Kidney epithelial cell (primary cell): ENCODE measurements around the gene LELP1. TPM values are rescaled to one million over a fixed set of nuclear protein-coding genes. Genes with fewer than 3 reads are reported as not detected.
"Not testable (repeated sequence)": the region's sequence is repeated elsewhere in the genome, so short reads cannot be mapped to it uniquely, and the experiment has no call there.

ENCODE experiments used
- DNase-seq: peaks from one replicate; pipeline ENCODE4 v3.0.0-alpha.2; 2010; ENCODE audit warnings: low read depth
- H3K27me3 ChIP-seq: 2 replicates; pipeline ENCODE4 v1.6.0; 2011; ENCODE audit warnings: low read length; ENCODE audit not compliant: control insufficient read depth, insufficient read depth
- H3K36me3 ChIP-seq: 2 replicates; pipeline ENCODE4 v1.5.1; 2011; ENCODE audit warnings: low read length; ENCODE audit not compliant: control insufficient read depth, insufficient read depth
- H3K4me3 ChIP-seq: 2 replicates; pipeline ENCODE4 v1.5.1; 2011; ENCODE audit warnings: low read depth, mild to moderate bottlenecking, control low read depth, low read length
- total RNA-seq: library from RNA; depleted of rRNA; stranded (reverse); fragments of >200 nt; gene quantifications from 2 replicates; pipeline ENCODE4 v1.2.3, GENCODE V29; 2015
- TF ChIP-seq, protein P1 (sequence below): IDR thresholded peaks from 2 replicates; pipeline ENCODE4 v1.5.1; 2011; ENCODE audit warnings: mild to moderate bottlenecking, moderate library complexity, low read length, control low read depth, inconsistent platforms; ENCODE audit not compliant: insufficient read depth, poor library complexity, severe bottlenecking

The LELP1 gene
- not detected in 2 replicates for total RNA-seq

DNA sequence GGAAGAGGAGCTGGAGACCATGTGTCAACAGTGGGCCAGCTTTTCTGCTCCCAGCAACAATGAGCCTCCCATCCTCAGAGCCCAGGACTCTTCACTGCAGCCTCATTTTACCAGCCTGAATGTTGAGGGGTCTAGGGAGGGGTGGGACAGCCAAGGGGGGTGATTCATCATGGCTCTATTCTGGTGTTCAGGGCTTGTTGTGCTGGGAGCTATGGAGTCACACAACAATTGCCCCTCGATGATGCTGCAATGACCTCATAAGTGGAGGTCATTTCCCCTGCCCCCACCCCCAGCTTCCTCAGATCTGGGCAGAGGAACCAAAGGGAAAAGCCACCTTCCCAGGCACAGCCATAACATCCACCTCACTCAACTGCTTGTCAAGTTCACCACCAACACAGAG lies at the start of gene LELP1:
Gene LELP1 (plus strand): TSS at position 301 of the 400 bp plus-strand sequence. CDS start 1,278 bp downstream, outside the sequence.
- no peaks in the 10 kb centered on the region for H3K36me3 ChIP-seq
- no peaks in the 10 kb centered on the region for H3K27me3 ChIP-seq
- DNase-seq: no peak
- TF ChIP-seq, protein P1, sequence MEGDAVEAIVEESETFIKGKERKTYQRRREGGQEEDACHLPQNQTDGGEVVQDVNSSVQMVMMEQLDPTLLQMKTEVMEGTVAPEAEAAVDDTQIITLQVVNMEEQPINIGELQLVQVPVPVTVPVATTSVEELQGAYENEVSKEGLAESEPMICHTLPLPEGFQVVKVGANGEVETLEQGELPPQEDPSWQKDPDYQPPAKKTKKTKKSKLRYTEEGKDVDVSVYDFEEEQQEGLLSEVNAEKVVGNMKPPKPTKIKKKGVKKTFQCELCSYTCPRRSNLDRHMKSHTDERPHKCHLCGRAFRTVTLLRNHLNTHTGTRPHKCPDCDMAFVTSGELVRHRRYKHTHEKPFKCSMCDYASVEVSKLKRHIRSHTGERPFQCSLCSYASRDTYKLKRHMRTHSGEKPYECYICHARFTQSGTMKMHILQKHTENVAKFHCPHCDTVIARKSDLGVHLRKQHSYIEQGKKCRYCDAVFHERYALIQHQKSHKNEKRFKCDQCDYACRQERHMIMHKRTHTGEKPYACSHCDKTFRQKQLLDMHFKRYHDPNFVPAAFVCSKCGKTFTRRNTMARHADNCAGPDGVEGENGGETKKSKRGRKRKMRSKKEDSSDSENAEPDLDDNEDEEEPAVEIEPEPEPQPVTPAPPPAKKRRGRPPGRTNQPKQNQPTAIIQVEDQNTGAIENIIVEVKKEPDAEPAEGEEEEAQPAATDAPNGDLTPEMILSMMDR: no peak
- H3K4me3 ChIP-seq: no peak within 1 kb of the TSS

DNA sequence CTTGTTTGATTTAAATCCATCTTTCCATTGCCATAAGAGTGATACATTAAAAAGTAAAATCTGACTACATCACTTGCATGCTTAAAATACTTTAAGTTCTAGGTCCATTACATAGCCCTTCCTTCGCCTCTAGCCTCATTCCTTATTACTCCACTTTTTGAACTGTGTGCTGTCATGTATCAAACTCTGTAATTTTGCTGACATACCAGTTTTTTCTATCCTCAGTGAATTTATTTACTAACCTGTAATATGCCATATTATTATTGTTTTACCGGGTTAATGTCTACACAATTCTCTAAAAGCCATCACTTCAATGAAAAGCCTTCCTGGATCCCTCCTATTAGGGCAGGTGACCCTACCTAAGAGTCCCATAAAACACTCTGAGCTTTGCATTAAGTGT lies 47.7 kb upstream of the LELP1 start:
- DNase-seq: no peak
- H3K4me3 ChIP-seq: no peak overlapping the region
- TF ChIP-seq, protein P1: no peak
- no peaks in the 10 kb centered on the region for H3K27me3 ChIP-seq
- H3K36me3 ChIP-seq: no peaks in the 10 kb centered on the region

DNA sequence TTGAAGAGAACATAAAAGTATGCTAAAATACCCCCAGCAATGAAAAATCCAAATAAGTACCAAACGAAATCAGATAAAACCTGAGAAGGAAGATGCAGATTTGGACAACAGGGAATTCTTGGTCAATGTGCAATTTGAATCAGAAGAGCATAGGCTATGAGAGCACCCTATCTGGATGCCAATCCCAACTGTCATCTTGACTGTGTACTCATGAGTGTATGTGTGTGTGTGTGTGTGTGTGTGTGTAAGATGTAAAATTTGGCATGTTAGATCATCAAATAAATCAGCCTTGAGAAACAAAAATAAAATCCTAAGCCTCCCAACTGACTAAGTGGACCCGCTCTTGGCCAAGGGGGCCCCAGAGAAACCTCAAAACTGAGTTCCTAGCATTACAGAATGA lies 34.5 kb upstream of the LELP1 start:
- TF ChIP-seq, protein P1: no peak
- no peak for DNase-seq
- Histone ChIP-seq H3K36me3 (no peaks in the 10 kb centered on the region), H3K27me3 (no peaks in the 10 kb centered on the region), H3K4me3 (no peak overlapping the region)

DNA sequence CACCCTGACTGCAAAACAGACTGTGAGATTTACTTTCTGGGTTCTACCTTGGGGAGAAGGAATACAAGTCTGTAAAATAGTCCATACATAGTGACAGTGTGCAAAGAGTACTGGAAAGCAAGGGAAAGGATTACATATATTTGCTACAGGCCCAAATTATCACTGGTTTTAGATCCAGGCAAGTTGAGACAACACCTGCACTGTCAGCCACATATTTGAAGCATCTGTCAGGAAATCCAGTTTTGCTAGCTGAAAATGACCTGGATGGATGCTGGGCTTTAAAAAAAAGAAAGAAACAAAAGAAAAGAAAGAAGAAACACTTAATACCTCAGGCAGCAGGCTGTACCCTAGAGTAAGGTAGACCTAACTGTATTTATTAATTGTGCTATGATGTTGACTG lies 28.6 kb upstream of the LELP1 start:
- DNase-seq: no peak
- no peak overlapping the region for H3K4me3 ChIP-seq
- TF ChIP-seq, protein P1: no peak
- no peaks in the 10 kb centered on the region for H3K36me3 ChIP-seq
- H3K27me3 ChIP-seq: no peaks in the 10 kb centered on the region

DNA sequence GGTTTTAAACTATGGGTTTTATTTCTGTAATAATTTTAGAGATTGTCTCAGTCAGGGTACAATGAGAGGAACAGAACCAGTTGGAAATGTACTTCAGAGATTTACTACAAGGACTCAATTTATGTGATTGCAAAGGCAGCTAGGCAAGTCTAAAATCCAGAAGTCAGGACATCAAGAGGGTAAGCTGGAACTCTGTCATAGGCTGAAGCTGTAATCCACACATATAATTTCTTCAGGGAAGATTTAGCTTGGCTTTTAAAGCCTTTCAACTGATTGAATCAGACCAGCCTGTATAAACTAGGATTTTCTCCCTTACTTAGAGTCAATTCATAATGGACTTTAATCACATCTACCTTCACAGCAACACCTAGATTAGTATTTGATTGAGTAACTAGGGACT lies 24.3 kb upstream of the LELP1 start:
- DNase-seq: no peak
- Histone ChIP-seq H3K4me3 (no peak overlapping the region), H3K27me3 (no peaks in the 10 kb centered on the region), H3K36me3 (no peaks in the 10 kb centered on the region)
- TF ChIP-seq, protein P1: no peak

DNA sequence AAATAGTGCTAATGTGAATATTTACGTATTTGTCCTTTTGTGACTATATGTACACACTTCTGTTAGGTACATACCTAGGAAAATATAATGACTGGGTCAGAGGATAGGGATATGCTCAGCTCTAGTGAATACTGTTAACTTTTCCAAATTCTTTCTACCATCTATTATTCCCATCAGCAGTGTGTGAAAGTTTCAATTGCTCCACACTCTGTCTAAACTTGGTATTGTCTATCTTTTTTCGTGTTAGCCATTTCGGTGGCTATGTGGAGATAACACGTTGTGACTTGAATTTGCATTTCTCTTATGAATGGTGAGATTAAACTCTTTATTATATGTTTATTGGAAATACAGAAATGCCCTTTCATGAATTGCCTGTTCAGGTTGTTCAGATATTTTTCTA lies 22.7 kb upstream of the LELP1 start:
- no peak for DNase-seq
- Histone ChIP-seq H3K27me3 (no peaks in the 10 kb centered on the region), H3K4me3 (no peak overlapping the region), H3K36me3 (no peaks in the 10 kb centered on the region)
- TF ChIP-seq, protein P1: no peak

DNA sequence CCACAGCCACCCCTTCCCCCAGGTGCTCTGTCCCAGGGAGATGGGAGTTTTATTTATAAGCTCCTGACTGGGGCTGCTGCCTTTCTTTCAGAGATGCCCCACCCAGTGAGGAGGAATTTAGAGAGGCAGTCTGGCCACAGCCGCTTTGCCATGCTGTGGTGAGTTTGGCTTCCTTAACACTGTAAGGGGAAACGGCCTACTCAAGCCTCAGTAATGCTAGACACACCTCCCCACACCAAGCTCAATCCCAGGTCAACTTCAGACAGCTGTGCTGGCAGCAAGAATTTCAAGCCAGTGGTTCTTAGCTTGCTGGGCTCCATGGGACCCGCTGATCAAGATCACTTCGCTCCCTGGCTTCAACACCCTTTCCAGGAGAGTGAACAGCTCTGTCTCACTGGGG lies 14.9 kb upstream of the LELP1 start:
- H3K4me3 ChIP-seq, DNase-seq, H3K27me3 ChIP-seq, H3K36me3 ChIP-seq: not testable (repeated sequence)
